Right ventricle myocardium superior (tissue), 1 donor: ENCODE results near the gene FLACC1. TPM values are rescaled to one million over a fixed set of nuclear protein-coding genes. Genes with fewer than 3 reads are reported as not detected.
"Not testable (repeated sequence)": the region's sequence is repeated elsewhere in the genome, so short reads cannot be mapped to it uniquely, and the experiment has no call there.

ENCODE experiments used
- ATAC-seq: fragments of 200-7000 bp; cut with Tn5 transposase; one replicate; pipeline ENCODE4 v1.9.1; 2020; ENCODE audit warnings: mild to moderate bottlenecking; ENCODE audit not compliant: poor library complexity
- DNase-seq: peaks from one replicate; pipeline ENCODE4 v3.0.0-alpha.2; 2020
- intact Hi-C: fragments of 100-400 bp; cut with DNase I; formaldehyde crosslinking; loops from one replicate; pipeline ENCODE4 v1.11.2; 2022
- total RNA-seq: library from RNA; stranded (reverse); fragmentation: NEBNext Ultra II Directional; extraction: Animal tissue kit (Norgen Biotek cat#: 25700); gene quantifications from one replicate; pipeline ENCODE4 v1.2.1, GENCODE V29; 2021
- donor health status: DM: no; HTN: yes; CAD: no; lungs with severe emphysema.

Gene FLACC1
- total RNA-seq, 1 donor from 2014 or later = 8.3 TPM

GRCh38 chr2:201299929-201300328 lies 57.2 kb downstream of the FLACC1 start:
- intact Hi-C loops, DNase-seq, ATAC-seq: not testable (repeated sequence)

GRCh38 chr2:201298462-201299052 lies 58.6 kb downstream of the FLACC1 start:
- no peak for DNase-seq
- intact Hi-C loops = no loop called here
- ATAC-seq = no peak

GRCh38 chr2:201290457-201291148 lies 66.5 kb downstream of the FLACC1 start:
- ATAC-seq, DNase-seq, intact Hi-C loops: not testable (repeated sequence)

GRCh38 chr2:201285499-201285898 lies 71.6 kb downstream of the FLACC1 start:
- ATAC-seq = no peak
- DNase-seq = no peak
- intact Hi-C loops = no loop called here

- ATAC-seq (no peak), DNase-seq (no peak)
- intact Hi-C loops = no loop called here
These were observed 76.7 kb downstream of the FLACC1 start for GRCh38 chr2:201280191-201281040.

- intact Hi-C loops = no loop called here
- no peak for ATAC-seq
These were observed 78.1 kb downstream of the FLACC1 start for GRCh38 chr2:201279079-201279478.

GRCh38 chr2:201276511-201276910 lies 80.6 kb downstream of the FLACC1 start:
- DNase-seq (no peak), ATAC-seq (no peak)
- intact Hi-C loops = no loop called here

More at GRCh38 chr2:201279079-201279478, 78.1 kb downstream of the FLACC1 start:
- no peak for DNase-seq

GRCh38 chr2:201275990-201276389 lies 81.2 kb downstream of the FLACC1 start:
- ATAC-seq (no peak), DNase-seq (no peak)
- intact Hi-C loops = no loop called here

- ATAC-seq (no peak), DNase-seq (no peak)
- intact Hi-C loops = no loop called here
These were observed 82.1 kb downstream of the FLACC1 start for GRCh38 chr2:201275069-201275468.

- DNase-seq (no peak), ATAC-seq (no peak)
- intact Hi-C loops = no loop called here
These were observed 83.7 kb downstream of the FLACC1 start for GRCh38 chr2:201273330-201273983.

GRCh38 chr2:201271917-201272316 lies 85.2 kb downstream of the FLACC1 start:
- intact Hi-C loops = no loop called here
- no peak for DNase-seq
- no peak for ATAC-seq

GRCh38 chr2:201270293-201271001 lies 86.7 kb downstream of the FLACC1 start:
- no peak for ATAC-seq
- intact Hi-C loops = no loop called here
- DNase-seq = no peak

GRCh38 chr2:201269764-201270163 lies 87.4 kb downstream of the FLACC1 start:
- DNase-seq = no peak
- intact Hi-C loops = no loop called here
- ATAC-seq = no peak

GRCh38 chr2:201267278-201268030 lies 89.7 kb downstream of the FLACC1 start:
- no peak for ATAC-seq
- DNase-seq = no peak
- intact Hi-C loops = no loop called here

- DNase-seq (no peak), ATAC-seq (no peak)
- intact Hi-C loops = no loop called here
These were observed 90.5 kb downstream of the FLACC1 start for GRCh38 chr2:201266629-201267028.

GRCh38 chr2:201264472-201265173 lies 92.5 kb downstream of the FLACC1 start:
- intact Hi-C loops = no loop called here
- ATAC-seq (no peak), DNase-seq (no peak)

- no peak for DNase-seq
- intact Hi-C loops = no loop called here
- ATAC-seq = no peak
These were observed 93.4 kb downstream of the FLACC1 start for GRCh38 chr2:201263779-201264178.
